ENCODE results near the gene PLGRKT. TPM values are rescaled to one million over a fixed set of nuclear protein-coding genes. Genes with fewer than 3 reads are reported as not detected.
"Not testable (repeated sequence)": the region's sequence is repeated elsewhere in the genome, so short reads cannot be mapped to it uniquely, and the experiment has no call there.

The PLGRKT gene
- total RNA-seq, 1 experiment from 2014 or later, result 5.0 TPM

DNA sequence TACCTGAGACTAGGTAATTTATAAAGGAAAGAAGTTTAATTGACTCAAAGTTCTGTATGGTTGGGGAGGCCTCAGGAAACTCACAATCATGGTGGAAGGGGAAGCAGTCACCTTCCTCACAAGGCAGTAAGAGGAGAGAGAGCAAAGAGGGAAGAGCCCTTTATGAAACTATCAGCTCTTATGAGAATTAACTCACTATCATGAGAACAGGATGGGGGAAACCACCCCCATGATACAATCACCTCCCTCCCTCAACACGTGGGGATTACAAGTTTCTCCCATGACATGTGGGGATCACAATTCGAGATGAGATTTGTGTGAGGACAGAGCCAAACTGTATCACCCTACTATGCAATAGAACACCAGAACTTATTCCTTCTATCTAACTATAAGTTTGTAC is 40.5 kb upstream of the PLGRKT start:
- no peaks in the 10 kb centered on the region for H3K36me3 Mint-ChIP-seq (ENCODE audit: insufficient read depth, unreplicated experiment)
- H3K27ac Mint-ChIP-seq (ENCODE audit: unreplicated experiment), result no peak overlapping the region
- POLR2A ChIA-PET, result no interaction called here
- no peak for DNase-seq
- TF ChIP-seq, protein P1, sequence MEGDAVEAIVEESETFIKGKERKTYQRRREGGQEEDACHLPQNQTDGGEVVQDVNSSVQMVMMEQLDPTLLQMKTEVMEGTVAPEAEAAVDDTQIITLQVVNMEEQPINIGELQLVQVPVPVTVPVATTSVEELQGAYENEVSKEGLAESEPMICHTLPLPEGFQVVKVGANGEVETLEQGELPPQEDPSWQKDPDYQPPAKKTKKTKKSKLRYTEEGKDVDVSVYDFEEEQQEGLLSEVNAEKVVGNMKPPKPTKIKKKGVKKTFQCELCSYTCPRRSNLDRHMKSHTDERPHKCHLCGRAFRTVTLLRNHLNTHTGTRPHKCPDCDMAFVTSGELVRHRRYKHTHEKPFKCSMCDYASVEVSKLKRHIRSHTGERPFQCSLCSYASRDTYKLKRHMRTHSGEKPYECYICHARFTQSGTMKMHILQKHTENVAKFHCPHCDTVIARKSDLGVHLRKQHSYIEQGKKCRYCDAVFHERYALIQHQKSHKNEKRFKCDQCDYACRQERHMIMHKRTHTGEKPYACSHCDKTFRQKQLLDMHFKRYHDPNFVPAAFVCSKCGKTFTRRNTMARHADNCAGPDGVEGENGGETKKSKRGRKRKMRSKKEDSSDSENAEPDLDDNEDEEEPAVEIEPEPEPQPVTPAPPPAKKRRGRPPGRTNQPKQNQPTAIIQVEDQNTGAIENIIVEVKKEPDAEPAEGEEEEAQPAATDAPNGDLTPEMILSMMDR (IDR thresholded peaks at IDR 0.05; ENCODE audit: insufficient read depth in 1 of 2, low read depth in 1 of 2, low read length in 1 of 2, severe bottlenecking in 1 of 2, unreplicated experiment in 1 of 2), result no peak
- H3K4me1 Mint-ChIP-seq (ENCODE audit: low read depth, unreplicated experiment), result no peaks in the 10 kb centered on the region
- intact Hi-C loops (cut with micrococcal nuclease; ENCODE audit: unreplicated experiment), result no loop called here
- no peaks in the 10 kb centered on the region for H3K9me3 ChIP-seq
- H3K27me3 ChIP-seq (replicated peaks; ENCODE audit: control insufficient read depth, insufficient read depth, low read length), result no peaks in the 10 kb centered on the region
- H3K4me3 ChIP-seq (ENCODE audit: low read depth, low read length), result no peak overlapping the region
- no peaks in the 10 kb centered on the region for H3K4me1 ChIP-seq
- BruUV-seq (replicated peaks), result no TSS peak
- CTCF ChIA-PET, result no interaction called here
- no peak overlapping the region for H3K4me3 Mint-ChIP-seq (ENCODE audit: unreplicated experiment)
- H3K9me3 Mint-ChIP-seq (ENCODE audit: unreplicated experiment), result no peaks in the 10 kb centered on the region
- H3K27me3 Mint-ChIP-seq (ENCODE audit: insufficient read depth, unreplicated experiment), result peaks cover 5% of the 10 kb centered on the region
- H3K36me3 ChIP-seq (ENCODE audit: control insufficient read depth, insufficient read depth, low read length), result no peaks in the 10 kb centered on the region

DNA sequence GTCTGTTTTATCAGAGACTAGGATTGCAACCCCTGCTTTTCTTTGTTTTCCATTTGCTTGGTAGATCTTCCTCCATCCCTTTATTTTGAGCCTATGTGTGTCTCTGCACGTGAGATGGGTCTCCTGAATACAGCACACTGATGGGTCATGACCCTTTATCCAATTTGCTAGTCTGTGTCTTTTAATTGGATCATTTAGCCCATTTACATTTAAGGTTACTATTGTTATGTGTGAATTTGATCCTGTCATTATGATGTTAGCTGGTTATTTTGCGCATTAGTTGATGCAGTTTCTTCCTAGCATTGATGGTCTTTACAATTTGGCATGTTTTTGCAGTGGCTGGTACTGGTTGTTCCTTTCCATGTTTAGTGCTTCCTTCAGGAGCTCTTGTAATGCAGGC is 37.9 kb upstream of the PLGRKT start:
- H3K4me1 Mint-ChIP-seq (ENCODE audit: low read depth, unreplicated experiment); H3K9me3 ChIP-seq; H3K27me3 ChIP-seq (replicated peaks; ENCODE audit: control insufficient read depth, insufficient read depth, low read length); BruUV-seq (replicated peaks); H3K36me3 ChIP-seq (ENCODE audit: control insufficient read depth, insufficient read depth, low read length); H3K27me3 Mint-ChIP-seq (ENCODE audit: insufficient read depth, unreplicated experiment); H3K36me3 Mint-ChIP-seq (ENCODE audit: insufficient read depth, unreplicated experiment); DNase-seq; H3K4me1 ChIP-seq; H3K9me3 Mint-ChIP-seq (ENCODE audit: unreplicated experiment); H3K4me3 ChIP-seq (ENCODE audit: low read depth, low read length); intact Hi-C loops (cut with micrococcal nuclease; ENCODE audit: unreplicated experiment); POLR2A ChIA-PET; H3K27ac Mint-ChIP-seq (ENCODE audit: unreplicated experiment); H3K4me3 Mint-ChIP-seq (ENCODE audit: unreplicated experiment); CTCF ChIA-PET: not testable (repeated sequence)

DNA sequence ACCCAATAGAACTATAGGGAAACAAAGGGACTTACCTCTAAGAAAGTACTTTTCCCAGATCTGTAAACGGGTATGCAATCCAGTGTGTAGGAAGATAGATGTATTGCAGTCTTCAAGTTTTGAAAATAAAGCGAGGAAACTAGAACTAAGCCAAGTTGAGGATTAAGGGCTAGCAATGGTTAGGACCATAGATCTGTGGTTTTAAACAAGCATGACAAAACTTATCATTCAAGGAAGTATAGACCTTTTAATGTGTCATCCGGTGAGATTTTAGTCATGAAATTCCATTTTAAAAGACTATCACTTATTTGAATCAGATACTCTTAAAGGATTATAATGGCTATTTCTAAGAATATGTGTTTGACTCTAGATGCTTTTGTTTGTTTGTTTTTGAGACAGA is 33.1 kb upstream of the PLGRKT start:
- Histone ChIP-seq H3K9me3 (no peaks in the 10 kb centered on the region), H3K36me3 (ENCODE audit: control insufficient read depth, insufficient read depth, low read length) (no peaks in the 10 kb centered on the region), H3K27me3 (replicated peaks; ENCODE audit: control insufficient read depth, insufficient read depth, low read length) (no peaks in the 10 kb centered on the region), H3K4me1 (no peaks in the 10 kb centered on the region), H3K4me3 (ENCODE audit: low read depth, low read length) (no peak overlapping the region)
- TF ChIP-seq, protein P1 (IDR thresholded peaks at IDR 0.05; ENCODE audit: insufficient read depth in 1 of 2, low read depth in 1 of 2, low read length in 1 of 2, severe bottlenecking in 1 of 2, unreplicated experiment in 1 of 2), result no peak
- CTCF ChIA-PET, result no interaction called here
- H3K27me3 Mint-ChIP-seq (ENCODE audit: insufficient read depth, unreplicated experiment), result peaks cover 10% of the 10 kb centered on the region
- intact Hi-C loops (cut with micrococcal nuclease; ENCODE audit: unreplicated experiment), result no loop called here
- H3K36me3 Mint-ChIP-seq (ENCODE audit: insufficient read depth, unreplicated experiment), result no peaks in the 10 kb centered on the region
- no peak for DNase-seq
- no peak overlapping the region for H3K4me3 Mint-ChIP-seq (ENCODE audit: unreplicated experiment)
- H3K27ac Mint-ChIP-seq (ENCODE audit: unreplicated experiment), result no peak overlapping the region
- H3K4me1 Mint-ChIP-seq (ENCODE audit: low read depth, unreplicated experiment), result no peaks in the 10 kb centered on the region
- H3K9me3 Mint-ChIP-seq (ENCODE audit: unreplicated experiment), result no peaks in the 10 kb centered on the region
- POLR2A ChIA-PET, result no interaction called here
- BruUV-seq (replicated peaks), result no TSS peak

DNA sequence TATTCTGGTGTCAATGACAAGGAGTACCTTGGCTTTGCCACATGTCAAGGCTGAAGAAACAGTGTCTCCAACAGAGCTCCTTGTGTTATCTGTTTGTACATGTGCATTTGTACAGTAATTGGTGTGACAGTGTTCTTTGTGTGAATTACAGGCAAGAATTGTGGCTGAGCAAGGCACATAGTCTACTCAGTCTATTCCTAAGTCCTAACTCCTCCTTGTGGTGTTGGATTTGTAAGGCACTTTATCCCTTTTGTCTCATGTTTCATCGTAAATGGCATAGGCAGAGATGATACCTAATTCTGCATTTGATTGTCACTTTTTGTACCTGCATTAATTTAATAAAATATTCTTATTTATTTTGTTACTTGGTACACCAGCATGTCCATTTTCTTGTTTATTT is 32.4 kb upstream of the PLGRKT start:
- Mint-ChIP-seq H3K36me3 (ENCODE audit: insufficient read depth, unreplicated experiment) (no peaks in the 10 kb centered on the region), H3K9me3 (ENCODE audit: unreplicated experiment) (no peaks in the 10 kb centered on the region), H3K4me1 (ENCODE audit: low read depth, unreplicated experiment) (no peaks in the 10 kb centered on the region), H3K4me3 (ENCODE audit: unreplicated experiment) (no peak overlapping the region), H3K27ac (ENCODE audit: unreplicated experiment) (no peak overlapping the region), H3K27me3 (ENCODE audit: insufficient read depth, unreplicated experiment) (peaks cover 10% of the 10 kb centered on the region)
- BruUV-seq (replicated peaks), result no TSS peak
- H3K4me3 ChIP-seq (ENCODE audit: low read depth, low read length), result no peak overlapping the region
- H3K36me3 ChIP-seq (ENCODE audit: control insufficient read depth, insufficient read depth, low read length), result no peaks in the 10 kb centered on the region
- DNase-seq, result no peak
- intact Hi-C loops (cut with micrococcal nuclease; ENCODE audit: unreplicated experiment), result no loop called here
- H3K9me3 ChIP-seq, result no peaks in the 10 kb centered on the region
- POLR2A ChIA-PET, result no interaction called here
- TF ChIP-seq, protein P1 (IDR thresholded peaks at IDR 0.05; ENCODE audit: insufficient read depth in 1 of 2, low read depth in 1 of 2, low read length in 1 of 2, severe bottlenecking in 1 of 2, unreplicated experiment in 1 of 2), result no peak
- H3K4me1 ChIP-seq, result no peaks in the 10 kb centered on the region
- CTCF ChIA-PET, result no interaction called here
- no peaks in the 10 kb centered on the region for H3K27me3 ChIP-seq (replicated peaks; ENCODE audit: control insufficient read depth, insufficient read depth, low read length)
